ENCODE data around the gene FCER1G.
"Not testable (repeated sequence)": the region's sequence is repeated elsewhere in the genome, so short reads cannot be mapped to it uniquely, and the experiment has no call there.

The FCER1G gene

DNA sequence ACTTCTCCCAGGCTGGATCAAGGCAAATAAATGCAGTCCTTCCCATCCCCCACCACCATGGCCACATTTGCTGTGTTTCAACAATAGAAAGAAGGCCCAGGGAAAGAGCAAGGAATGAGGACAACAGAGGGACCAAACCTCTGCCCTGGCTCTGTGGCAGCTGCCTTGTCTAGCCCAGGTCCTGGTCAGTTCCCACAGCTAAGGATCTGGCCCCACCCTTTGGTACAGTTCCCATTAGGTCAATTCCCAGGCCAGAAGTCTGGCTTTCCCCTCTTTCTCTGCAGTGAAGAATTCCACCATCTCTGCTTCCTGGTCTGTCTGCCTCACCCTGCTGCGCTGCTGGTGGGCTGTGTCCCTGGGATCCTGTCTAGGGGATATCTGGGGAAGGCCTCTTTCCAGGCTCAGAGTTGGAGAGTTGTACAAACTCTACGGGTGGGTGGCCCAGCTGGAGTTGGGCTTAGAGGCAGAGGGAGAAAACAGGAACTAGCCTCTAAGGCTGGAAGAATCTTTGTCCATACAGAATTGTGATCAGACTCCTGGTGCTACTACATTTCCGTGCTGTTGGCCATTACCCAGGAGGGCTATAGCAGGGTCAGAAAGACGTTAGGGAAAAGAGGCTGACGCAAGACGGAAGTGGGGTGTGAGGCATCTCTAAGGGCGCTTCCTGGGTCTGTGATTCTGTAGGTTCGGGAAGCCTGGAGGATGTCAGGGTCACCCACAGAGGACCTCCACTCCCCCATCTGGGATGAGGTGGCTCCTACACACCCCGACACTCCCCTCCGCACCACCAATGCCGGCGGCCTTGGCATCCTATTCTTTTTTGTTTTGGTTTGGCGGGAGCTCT is 13.9 kb upstream of the FCER1G start:
- DNase-seq: peak in 20 of 42 donors; percentile 18 to 78 (median 46)
- intact Hi-C loops (cut with DNase I): no loop called here

GRCh38 chr1:161201836-161202712 is 13.0 kb upstream of the FCER1G start, which contains the start of gene NDUFS2:
NDUFS2 (plus strand) TSS chr1:161202367; CDS start chr1:161202386, 19 bp downstream.
- intact Hi-C loops (cut with DNase I): loop anchor here (2.0 kb wide), 1 partner anchor 25 kb away; the partner anchor contains the start of gene TOMM40L
- peak; percentile 95 to 100 (median 99) for DNase-seq

DNA sequence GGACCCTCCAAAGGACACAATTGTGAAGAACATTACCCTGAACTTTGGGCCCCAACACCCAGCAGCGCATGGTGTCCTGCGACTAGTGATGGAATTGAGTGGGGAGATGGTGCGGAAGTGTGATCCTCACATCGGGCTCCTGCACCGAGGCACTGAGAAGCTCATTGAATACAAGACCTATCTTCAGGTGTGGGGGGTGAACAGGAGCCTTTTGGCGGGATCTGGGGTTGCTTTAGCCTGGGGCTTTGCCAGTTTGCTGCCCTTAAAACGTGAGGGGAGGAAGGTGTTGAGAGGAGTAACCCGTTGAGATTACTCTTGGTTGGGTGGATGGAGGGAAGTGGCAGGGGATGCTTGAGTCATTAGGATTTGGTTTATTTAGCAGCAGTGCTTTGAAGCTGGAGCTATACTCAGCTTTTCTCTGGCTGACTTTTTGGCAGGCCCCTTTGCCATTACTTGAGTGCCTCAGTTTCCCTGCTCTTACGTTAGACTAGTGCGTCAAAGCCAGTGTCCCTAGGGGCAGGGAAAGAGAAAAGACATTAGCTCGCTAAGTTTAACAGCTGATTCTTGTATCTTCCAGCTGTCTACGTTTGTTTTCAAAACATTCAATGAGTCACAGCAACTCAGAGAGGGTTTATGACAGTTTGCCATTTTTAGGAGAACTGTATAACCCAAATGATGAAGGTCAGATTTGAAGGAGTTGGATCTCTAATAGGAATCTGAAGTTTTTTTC is 8.5 kb upstream of the FCER1G start:
- intact Hi-C loops (cut with DNase I): no loop called here
- DNase-seq: no peak

DNA sequence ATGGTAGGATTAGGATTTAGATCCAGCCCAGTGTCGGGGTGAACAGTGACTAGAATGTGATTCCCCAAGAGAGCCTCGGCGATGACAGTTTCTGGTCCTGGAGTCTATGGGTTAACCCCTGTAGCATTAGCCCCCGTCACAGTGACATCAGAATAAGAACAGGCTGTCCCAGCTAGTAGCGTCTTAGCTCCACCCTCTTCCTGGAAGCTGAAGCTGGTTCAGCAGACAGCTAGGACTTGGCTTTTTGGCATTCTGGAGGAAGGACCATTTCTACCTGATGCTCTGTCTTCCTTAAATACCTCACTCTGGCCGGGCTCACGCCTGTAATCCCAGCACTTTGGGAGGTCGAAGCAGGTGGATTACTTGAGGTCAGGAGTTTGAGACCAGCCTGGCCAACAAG is 7.9 kb upstream of the FCER1G start:
- DNase-seq: no peak
- intact Hi-C loops (cut with DNase I): no loop called here

DNA sequence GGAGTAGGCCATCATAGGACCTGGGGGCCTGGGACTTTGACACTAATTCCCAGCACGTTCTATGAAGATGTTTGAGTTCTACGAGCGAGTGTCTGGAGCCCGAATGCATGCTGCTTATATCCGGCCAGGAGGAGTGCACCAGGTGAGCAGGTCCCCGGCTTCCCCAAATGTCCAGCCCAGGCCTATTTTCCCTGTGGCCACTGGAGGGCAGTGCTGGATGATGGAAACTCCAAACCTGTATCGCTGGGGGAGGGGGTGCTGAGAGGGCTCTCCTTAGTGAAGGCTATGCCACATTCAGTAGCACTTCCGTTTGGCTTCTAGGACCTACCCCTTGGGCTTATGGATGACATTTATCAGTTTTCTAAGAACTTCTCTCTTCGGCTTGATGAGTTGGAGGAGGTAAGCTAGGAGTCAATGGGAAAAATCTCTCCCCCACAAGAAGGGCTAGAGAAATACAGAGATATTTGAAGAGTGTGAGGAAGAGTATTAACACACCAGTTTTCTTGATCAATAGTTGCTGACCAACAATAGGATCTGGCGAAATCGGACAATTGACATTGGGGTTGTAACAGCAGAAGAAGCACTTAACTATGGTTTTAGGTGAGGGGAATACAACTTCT is 5.2 kb upstream of the FCER1G start:
- peak in 41 of 42 donors; percentile 56 to 89 (median 75) for DNase-seq
- intact Hi-C loops (cut with DNase I): no loop called here

DNA sequence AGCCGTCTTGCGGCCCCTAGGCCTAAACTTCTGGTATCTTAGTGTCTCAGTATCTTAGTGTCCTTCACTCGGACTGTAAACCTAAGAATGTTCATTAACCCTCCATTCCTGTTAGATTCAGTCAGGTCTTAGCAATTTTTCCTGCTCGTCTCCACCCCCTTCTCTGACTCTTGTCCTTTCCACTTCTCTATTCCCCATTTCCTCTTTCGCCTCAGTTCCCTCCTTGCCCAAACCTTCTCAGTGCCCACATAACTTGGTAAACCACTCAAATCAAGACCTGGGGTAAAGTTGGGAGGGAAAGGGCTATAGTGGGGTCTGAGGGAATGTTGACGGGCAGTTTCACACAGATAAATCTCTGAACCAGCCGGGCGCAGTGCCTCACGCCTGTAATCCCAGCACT is 726 bp upstream of the FCER1G start:
- intact Hi-C loops (cut with DNase I): no loop called here
- DNase-seq: no peak

- intact Hi-C loops (cut with DNase I): no loop called here
- peak in 1 of 42 donors; percentile 10 for DNase-seq
Observed at GRCh38 chr1:161216945-161217712, 2.0 kb downstream of the FCER1G start.

- intact Hi-C loops (cut with DNase I): no loop called here
Observed at GRCh38 chr1:161217831-161218230, 2.7 kb downstream of the FCER1G start.

DNA sequence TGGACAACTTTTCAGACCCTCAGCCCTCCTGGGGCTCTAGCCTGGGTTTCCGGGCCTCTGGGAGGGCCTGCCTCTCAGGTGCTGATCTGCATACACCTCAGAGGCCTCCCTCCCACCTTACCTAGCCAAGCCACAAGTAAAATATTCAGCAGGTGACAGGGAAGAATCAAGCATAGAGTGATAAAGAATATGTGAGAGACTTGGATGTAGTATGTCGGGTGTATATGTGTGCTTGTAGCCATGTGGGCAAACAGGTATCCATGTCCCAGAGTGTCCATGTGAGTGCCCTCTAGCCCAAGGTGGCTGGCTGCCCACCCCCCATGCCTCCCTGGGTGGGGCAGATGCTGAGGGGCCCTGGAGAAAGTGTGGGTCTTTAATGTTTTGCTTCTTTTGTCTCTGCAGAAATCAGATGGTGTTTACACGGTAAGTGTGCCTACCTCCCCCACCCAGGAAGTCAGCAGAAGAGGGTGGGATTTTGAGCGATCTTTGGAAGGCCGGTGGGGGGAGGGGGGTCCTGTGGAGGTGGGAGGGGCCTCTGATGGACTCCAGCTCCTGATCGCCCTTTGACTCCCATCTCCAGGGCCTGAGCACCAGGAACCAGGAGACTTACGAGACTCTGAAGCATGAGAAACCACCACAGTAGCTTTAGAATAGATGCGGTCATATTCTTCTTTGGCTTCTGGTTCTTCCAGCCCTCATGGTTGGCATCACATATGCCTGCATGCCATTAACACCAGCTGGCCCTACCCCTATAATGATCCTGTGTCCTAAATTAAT is 3.4 kb downstream of the FCER1G start:
- no peak for DNase-seq

More at GRCh38 chr1:161217831-161218230, 2.7 kb downstream of the FCER1G start:
- DNase-seq: no peak

DNA sequence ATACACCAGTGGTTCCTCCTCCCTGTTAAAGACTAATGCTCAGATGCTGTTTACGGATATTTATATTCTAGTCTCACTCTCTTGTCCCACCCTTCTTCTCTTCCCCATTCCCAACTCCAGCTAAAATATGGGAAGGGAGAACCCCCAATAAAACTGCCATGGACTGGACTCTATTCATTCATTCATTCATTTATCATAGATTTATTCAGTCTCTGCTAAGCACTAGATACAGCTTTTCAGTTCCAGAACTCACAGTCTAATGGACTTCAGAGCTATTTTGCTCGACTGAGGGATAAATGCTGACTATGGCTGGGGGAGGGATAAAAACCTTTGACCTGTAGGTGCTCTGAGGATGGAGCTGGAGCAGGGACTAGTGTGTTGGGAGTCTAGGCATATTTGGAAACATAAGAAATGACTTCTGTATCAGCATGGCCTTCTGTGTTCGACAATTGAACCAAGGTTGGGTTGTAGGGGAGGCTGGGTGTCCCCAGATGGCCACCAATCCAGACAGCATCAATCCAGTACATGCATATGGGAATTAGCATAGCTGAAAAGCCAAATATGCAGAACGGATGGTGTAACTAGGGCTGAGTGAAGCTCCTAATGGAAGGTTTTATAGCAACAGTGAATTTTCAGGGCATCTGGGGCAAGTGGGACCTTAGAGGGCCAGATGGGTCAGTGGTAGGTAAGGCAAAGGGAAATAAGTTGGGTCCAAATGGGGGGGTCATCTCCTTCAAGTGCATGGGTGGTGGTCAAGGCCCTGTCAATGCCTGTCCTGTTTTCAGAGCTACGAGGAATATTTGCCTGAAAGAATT is 4.2 kb downstream of the FCER1G start:
- intact Hi-C loops (cut with DNase I): no loop called here
- no peak for DNase-seq

More for the DNA sequence above, 3.4 kb downstream of the FCER1G start:
- intact Hi-C loops (cut with DNase I): no loop called here

- intact Hi-C loops (cut with DNase I): no loop called here
- DNase-seq: no peak
Observed at GRCh38 chr1:161220002-161220401, 4.9 kb downstream of the FCER1G start.

DNA sequence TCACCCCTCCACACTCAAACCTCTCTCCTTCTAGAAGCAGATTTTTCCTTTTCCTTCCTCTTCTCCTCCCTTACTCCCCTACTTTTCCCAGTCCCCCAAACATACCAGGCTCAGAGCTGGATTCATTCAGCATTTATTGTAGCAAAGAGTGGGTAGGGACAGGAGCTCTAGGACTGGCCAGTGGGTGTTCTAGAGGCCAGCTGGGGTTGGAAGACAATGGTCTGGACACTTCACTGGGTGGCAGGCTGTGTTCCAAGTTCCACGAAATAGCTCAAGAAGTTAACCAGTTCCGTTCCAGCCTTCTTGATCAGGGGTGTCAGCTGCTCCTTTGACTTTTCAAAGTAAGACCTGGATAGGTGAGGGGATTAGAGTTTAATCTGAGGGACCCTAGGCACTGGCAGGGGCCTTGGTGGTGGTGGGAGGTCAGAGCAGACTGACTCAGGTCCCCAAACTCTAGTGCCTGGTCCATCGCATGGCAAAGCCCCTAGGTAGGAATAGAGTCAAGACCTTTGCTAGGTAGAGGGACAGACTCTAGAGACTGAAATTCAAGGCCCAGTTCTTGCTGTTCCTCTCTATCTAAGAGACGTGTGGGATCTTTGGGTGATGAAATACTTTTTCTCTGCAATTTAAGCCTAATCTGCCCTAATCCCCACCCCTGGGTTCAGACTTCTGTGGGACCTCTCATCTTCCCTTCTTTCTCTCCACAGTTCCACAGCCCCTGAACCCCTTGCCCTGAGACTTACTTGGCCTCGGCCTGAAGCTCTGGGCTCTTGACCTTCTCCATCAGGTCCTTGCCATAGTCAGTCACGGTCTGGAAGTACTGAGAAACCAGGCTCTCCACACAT is 7.3 kb downstream of the FCER1G start:
- intact Hi-C loops (cut with DNase I): no loop called here
- DNase-seq: no peak

GRCh38 chr1:161223805-161224694 is 9.0 kb downstream of the FCER1G start:
- intact Hi-C loops (cut with DNase I): no loop called here
- no peak for DNase-seq

DNA sequence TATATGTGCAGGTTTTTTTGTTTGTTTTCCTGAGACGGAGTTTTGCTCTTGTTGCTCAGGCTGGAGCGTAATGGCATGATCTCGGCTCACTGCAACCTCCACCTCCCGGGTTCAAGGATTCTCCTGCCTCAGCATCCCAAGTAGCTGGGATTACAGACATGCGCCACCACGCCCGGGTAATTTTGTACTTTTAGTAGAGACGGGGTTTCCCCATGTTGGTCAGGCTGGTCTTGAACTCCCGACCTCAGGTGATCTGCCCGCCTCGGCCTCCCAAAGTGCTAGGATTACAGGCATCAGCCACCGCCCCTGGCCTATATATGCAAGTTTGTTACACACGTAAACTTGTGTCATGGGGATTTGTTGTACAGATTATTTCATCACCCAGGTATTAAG is 9.6 kb downstream of the FCER1G start:
- intact Hi-C loops (cut with DNase I): loop anchor here (5.0 kb wide), 3 partner anchors 68 to 163 kb away; partner anchors contain the start of gene SDHC
- DNase-seq: not testable (repeated sequence)
